ENCODE data around the gene RPL11.
"Not testable (repeated sequence)": the region's sequence is repeated elsewhere in the genome, so short reads cannot be mapped to it uniquely, and the experiment has no call there.

The RPL11 gene

DNA sequence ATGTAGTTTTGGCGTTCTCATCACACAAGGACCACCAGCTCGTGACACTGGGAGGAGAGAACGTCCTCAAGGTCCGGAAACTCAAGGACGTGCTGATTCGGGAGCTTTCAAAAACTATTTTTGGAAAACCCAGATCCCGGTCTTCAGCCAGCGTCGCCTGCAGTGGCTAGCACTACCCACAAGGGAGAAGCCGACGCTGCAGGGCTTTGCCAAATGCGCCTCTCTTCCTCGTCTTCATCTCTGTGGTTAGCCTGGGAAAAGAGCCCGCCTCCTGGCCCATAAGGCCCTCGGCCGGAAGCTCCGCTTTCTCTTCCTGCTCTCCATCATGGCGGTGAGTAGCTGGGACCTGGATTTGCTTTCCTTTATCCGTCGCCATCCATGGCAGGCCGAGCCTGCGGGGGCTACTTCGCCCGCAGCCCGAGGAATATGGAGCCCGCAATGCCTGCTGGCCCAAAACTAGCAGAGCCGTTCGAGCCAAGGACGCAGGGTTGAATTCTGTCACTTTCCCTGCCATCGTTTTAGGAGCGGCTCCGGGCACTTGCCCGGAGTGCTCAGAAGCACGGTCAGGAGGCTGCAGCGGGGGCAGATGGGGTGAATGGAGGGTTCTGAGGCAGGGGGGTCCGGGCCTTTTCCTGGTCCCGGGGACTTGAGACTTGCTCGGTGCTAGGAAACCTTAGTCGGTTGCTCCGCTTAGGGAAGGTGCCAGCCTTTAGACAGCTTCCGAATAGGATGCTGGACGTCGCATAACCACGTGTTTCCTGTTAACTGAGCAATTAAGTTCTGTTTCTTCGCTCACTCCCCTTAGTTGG, at the start of gene RPL11:
TSS of gene RPL11 (plus strand) at position 308 of the 809 bp plus-strand sequence. CDS start at position 326, 18 bp downstream.
- peak; percentile 79 for DNase-seq

GRCh38 chr1:23643736-23644554, 47.7 kb upstream of the RPL11 start:
- DNase-seq, result no peak

GRCh38 chr1:23644555-23644866, 47.1 kb upstream of the RPL11 start:
- no peak for DNase-seq

DNA sequence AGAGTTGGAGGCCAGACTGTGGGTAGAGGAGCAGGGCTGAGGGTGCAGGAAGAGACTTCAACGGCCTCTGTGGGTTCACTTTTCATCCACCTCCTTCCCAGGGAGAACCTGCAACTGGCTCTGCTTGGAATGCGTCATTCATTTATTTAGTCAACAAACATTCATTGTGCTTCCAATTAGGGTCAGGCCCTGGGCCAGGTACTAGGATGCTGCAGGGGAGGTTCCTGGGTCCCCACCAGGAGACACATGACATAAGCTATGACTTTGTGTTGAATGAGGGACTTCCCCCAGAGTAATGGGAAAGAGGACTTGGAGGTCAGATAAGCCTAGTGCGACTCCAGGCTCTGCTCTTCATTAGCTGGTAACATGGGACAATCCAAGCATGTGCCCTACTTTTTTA, 46.3 kb upstream of the RPL11 start:
- no peak for DNase-seq

DNA sequence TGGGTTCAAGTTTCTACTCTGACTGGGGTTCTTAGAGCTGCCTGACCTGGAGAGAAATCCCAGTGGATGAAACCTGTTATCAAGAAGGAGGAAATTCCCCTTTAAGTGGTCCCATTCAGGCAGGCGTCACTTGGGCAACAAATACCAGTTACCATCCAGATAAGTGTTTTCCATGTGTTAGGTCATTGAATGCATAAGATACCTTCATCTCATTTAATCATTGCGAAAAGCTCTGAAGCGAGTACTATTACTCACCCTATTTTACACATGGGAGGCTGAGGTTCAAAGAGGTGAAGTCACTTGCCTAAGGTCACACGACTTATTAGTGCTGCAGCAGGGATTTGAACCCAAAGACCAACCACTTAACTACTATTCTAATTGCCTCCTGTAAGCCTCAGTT, 45.5 kb upstream of the RPL11 start:
- no peak for DNase-seq

DNA sequence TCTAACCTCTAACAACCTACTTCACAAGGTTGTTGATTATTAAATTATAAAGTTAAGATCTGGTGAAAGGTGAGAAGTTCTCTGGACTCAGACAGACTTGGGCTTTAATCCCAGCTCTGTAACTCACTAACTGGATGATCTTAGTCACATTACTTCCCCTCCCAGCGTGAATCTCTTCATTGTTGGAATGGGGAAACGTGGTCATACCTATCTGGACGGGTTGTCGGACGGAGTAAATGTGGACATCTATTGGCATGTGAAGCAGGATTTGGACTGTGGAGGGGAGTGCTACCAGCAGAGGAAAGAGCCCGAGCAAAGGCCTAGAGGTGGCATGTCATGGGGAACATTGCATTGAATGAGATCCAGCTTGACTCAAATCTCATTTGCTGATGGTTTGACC, 45.1 kb upstream of the RPL11 start:
- no peak for DNase-seq

DNA sequence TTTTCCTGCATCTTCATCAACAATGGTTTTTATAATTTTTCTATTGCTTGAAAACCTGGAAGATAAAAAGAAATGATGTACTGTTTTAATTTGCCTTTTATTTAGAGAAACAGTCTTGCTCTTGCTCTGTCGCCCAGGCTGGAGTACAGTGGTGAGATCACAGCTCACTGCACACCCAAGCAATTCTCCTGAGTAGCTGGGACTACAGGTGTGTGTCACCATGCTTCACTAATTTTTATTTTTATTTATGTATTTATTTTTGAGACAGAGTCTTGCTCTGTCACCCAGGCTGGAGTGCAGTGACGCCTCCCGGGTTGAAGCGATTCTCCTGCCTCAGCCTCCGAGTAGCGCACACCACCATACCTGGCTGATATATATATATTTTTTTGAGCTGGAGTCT, 43.0 kb upstream of the RPL11 start:
- no peak for DNase-seq

GRCh38 chr1:23649157-23649556, 42.4 kb upstream of the RPL11 start:
- DNase-seq, result not testable (repeated sequence)

DNA sequence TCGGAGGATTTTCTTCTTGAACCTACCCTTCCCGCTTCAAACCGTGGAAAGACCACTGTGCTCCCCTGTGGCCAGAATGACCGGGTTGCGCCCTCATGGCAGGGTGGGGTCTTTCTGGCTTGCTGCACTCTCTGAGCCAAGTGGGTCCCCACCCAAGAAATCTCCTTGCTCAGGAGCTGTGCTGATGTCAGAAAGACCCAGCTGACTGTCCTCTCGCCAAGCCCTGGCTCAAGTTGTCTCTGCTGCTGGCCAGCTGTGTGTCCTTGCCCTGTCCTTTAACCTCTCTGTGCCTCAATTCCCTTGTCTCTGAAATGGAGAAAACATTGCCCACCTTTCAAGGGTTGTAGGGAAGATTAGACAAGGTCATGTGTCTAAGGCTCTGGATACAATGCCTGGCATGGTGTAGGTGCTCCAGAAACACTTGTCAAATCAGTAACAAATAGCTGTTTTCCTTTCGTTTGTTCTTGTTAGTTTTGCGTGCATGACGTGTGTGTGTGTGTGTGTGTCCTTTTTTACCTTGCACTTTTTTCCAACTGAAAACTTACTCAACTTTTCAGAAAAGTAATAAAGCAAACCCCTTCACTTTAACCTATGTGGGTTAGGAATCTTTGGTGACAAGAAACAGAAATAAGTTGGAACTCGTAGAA, 41.1 kb upstream of the RPL11 start:
- no peak for DNase-seq

DNA sequence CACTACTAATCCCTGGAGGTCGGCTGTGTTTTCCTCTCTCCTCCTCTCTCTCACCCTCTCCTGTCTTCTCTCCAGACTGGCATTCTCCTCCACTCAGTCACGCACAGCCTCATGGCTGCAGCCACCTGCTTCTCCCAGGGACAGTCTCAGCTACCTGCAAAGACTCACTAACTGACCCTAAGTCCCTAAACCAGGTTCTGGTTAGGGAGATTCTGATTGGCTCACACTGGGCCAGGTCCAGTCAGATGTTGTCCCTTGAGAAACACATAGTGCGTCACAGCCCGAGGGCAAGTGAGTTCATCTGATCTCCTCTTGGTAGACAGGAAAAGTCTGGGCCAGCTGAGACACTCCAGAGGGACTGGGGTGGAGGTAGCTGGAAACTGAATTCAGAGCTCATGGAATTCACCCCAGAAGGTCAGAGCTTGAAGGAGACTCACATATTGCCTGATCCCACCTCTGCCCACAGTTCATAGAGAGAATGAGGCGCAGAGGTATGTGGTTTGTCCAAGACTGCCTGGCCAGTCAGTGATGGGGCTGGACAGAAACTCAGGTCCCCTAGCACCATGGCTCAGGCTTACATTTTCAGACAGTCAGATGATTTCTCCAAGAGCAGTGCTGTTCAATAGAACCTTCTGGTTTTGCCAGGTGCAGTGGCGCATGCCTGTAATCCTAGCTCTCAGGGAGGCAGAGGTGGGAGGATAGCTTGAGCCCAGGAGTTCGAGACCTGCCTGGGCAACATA, 40.4 kb upstream of the RPL11 start:
- no peak for DNase-seq

GRCh38 chr1:23657659-23658275, 33.8 kb upstream of the RPL11 start:
- no peak for DNase-seq

- no peak for DNase-seq
These were observed 30.9 kb upstream of the RPL11 start for GRCh38 chr1:23660671-23661070.

GRCh38 chr1:23661887-23662286, 29.7 kb upstream of the RPL11 start:
- DNase-seq, result no peak

- DNase-seq, result no peak
These were observed 26.5 kb upstream of the RPL11 start for GRCh38 chr1:23664837-23665795.

GRCh38 chr1:23667411-23667810, 24.2 kb upstream of the RPL11 start:
- no peak for DNase-seq

DNA sequence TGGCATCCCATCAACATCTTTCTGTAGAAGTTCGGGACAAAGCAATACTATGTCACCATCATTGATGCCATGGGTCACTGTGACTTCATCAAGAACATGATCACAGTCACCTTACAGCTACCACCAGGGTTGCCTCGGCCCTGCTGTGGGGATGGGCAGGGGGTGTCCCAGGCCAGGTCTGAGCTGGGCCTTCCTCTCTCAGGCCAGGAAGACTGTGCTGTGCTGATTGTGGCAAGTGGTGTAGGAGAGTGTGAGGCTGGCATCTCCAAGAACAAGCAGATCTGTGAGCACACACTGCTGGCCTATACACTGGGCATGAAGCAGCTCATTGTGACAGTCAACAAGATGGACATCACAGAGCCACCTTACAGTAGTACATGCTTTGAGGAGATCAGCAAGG, 20.9 kb upstream of the RPL11 start:
- DNase-seq, result no peak

DNA sequence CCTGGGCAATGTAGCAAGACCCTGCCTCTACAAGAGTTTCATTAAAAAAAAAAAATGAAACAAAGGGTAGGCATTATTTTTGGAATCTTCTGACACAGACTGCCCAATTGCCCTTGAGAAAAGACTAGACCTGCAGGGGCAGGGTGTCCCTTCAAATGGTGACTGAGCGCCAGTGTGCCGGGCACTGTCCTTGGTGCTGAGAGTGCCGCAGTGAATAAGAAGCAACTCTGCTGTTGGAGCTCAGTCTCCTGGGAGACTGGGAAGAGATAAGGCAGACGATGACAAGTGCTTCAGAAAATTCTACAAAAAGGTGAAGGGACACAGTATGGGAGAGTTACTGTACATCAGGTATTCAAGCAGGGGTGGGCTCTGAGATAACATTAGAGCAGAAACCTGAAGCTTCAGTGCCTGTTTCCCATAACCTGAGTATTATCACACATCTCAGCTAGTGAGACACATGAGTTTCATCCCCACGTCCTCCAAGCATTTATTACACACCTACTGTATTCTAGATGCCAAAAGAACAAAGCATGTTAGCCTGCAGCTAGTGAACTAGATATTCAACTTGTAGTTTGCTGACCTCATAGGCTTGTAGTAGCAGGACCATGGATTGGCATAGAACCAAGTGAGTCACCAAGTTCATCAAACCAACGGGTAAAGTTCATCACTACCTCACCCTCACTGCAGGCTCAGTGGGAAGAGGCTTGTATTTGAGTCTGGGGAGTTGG, 18.4 kb upstream of the RPL11 start:
- DNase-seq, result no peak

DNA sequence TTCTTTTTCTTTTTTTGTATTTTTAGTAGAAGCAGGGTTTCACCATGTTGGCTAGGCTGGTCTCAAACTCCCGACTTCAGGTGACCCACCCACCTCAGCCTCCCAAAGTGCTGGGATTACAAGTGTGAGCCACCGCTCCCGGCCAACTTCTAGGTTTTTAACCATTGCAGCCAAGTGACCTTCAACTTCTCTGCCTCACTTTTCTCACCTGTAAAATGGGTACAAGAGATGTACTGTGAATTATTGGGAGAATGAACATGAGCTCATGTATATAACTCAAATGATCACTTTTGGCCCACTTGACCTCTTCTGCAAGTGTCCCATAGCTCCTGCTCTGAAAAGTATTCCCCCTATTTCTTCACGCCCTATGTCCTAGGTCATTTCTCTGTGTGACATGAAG, 11.8 kb upstream of the RPL11 start:
- no peak for DNase-seq

- DNase-seq, result no peak
These were observed 8.7 kb upstream of the RPL11 start for GRCh38 chr1:23682946-23683345.

GRCh38 chr1:23684415-23684814, 7.2 kb upstream of the RPL11 start:
- DNase-seq, result no peak

DNA sequence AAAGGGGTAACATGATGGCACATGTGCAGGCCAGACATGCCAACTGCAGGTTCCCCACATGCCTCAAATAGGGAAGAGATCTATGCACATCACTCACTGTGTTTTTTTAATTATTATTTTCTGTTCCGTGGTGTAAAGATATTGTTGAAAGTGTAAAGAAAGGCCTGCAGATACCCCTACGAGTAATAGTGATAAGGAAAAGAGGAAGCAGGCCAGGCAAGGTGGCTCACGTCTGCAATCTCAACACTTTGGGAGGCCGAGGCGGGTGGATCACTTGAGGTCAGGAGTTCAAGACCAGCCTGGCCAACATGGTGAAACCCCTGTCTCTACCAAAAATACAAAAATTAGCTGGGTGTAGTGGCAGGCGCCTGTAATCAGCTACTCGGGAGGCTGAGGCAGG, 6.4 kb upstream of the RPL11 start:
- DNase-seq, result not testable (repeated sequence)

Data from SHP77 treated with DMSO at 0.1 percent for 48 hours (cell line).